Smooth muscle cell (in vitro differentiated cells): Measurements from ENCODE around the gene TRMT2A. TPM values are rescaled to one million over a fixed set of nuclear protein-coding genes. Genes with fewer than 3 reads are reported as not detected.

Source experiments
- DNase-seq: peaks from one replicate; lab custom pipeline; 2025; ENCODE audit not compliant: unreplicated experiment; lab: John Stamatoyannopoulos, UW
- H2AFZ ChIP-seq: fragments of 200-600 bp; sonication (generic); 2 replicates; pipeline ENCODE4 v1.6.0; 2016; ENCODE audit warnings: antibody characterized with exemption, low read depth, mild to moderate bottlenecking
- H3F3A ChIP-seq: fragments of 200-600 bp; sonication (generic); 2 replicates; pipeline ENCODE4 v1.6.0; 2017; ENCODE audit warnings: antibody characterized with exemption, low read depth
- H3K27ac ChIP-seq: fragments of 200-600 bp; sonication (generic); 2 replicates; pipeline ENCODE4 v1.5.1; 2016; ENCODE audit warnings: low read depth, mild to moderate bottlenecking
- H3K27me3 ChIP-seq: fragments of 200-600 bp; sonication (generic); 2 replicates; pipeline ENCODE4 v1.6.1; 2016; ENCODE audit warnings: low read depth, mild to moderate bottlenecking
- H3K36me3 ChIP-seq: fragments of 200-600 bp; sonication (generic); 2 replicates; pipeline ENCODE4 v1.5.1; 2016; ENCODE audit warnings: low read depth
- H3K4me1 ChIP-seq: fragments of 200-600 bp; sonication (generic); 2 replicates; pipeline ENCODE4 v1.5.1; 2016; ENCODE audit warnings: low read depth
- H3K4me2 ChIP-seq: fragments of 200-600 bp; sonication (generic); 2 replicates; pipeline ENCODE4 v1.6.0; 2016; ENCODE audit warnings: mild to moderate bottlenecking
- H3K4me3 ChIP-seq: fragments of 200-600 bp; sonication (generic); 2 replicates; pipeline ENCODE4 v1.5.1; 2016; ENCODE audit warnings: mild to moderate bottlenecking
- H3K79me2 ChIP-seq: fragments of 200-600 bp; sonication (generic); 2 replicates; pipeline ENCODE4 v1.6.0; 2016; ENCODE audit warnings: low read depth, mild to moderate bottlenecking
- H3K9ac ChIP-seq: fragments of 200-600 bp; sonication (generic); 2 replicates; pipeline ENCODE4 v1.6.0; 2016; ENCODE audit warnings: low read depth
- H3K9me3 ChIP-seq: fragments of 200-600 bp; sonication (generic); replicated peaks from 2 replicates; pipeline ENCODE4 v1.5.1; 2016; ENCODE audit warnings: low read depth
- H4K20me1 ChIP-seq: fragments of 200-600 bp; sonication (generic); 2 replicates; pipeline ENCODE4 v1.6.0; 2016; ENCODE audit warnings: low read depth
- CTCF ChIP-seq: fragments of 200-600 bp; sonication (generic); IDR thresholded peaks from 2 replicates; pipeline ENCODE4 v1.5.1; 2017; ENCODE audit warnings: borderline replicate concordance, mild to moderate bottlenecking, antibody characterized with exemption; ENCODE audit not compliant: insufficient read depth, poor library complexity, severe bottlenecking
- WGBS: methylation state at CpG from one replicate; pipeline ENCODE4 v1.1.7; 2016; ENCODE audit warnings: low lambda C conversion rate; 5-methylcytosine and 5-hydroxymethylcytosine counted together
- polyA plus RNA-seq: library from polyadenylated mRNA; unstranded; fragments of >200 nt; fragmentation: Nextera tagmentation; extraction: Ambion mirVana; gene quantifications from 2 replicates; pipeline ENCODE4 v1.2.1, GENCODE V29; 2016
- total RNA-seq: library from RNA; depleted of rRNA; stranded (reverse); fragments of >200 nt; gene quantifications from 2 replicates; pipeline ENCODE4 v1.2.3, GENCODE V29; 2014

Gene TRMT2A
- total and polyA plus RNA-seq, 2 experiments from 2014 or later, result 21.1 to 32.1 TPM

- peaks cover 59% of the 10 kb centered on the region for H4K20me1 ChIP-seq
- no peak overlapping the region for H2AFZ ChIP-seq
- 97% methylated on average over 55 of the region's 65 CpGs for WGBS
- no peak overlapping the region for H3K4me2 ChIP-seq
- no peak overlapping the region for H3K27ac ChIP-seq
- H3K36me3 ChIP-seq, result no peaks in the 10 kb centered on the region
- no peaks in the 10 kb centered on the region for H3F3A ChIP-seq
- no peaks in the 10 kb centered on the region for H3K4me1 ChIP-seq
- no peak overlapping the region for H3K9ac ChIP-seq
- no peaks in the 10 kb centered on the region for H3K79me2 ChIP-seq
- H3K9me3 ChIP-seq, result no peaks in the 10 kb centered on the region
- no peak for TF ChIP-seq CTCF
- H3K4me3 ChIP-seq, result no peak overlapping the region
- H3K27me3 ChIP-seq, result no peaks in the 10 kb centered on the region
- DNase-seq, result no peak
These were observed 25.9 kb upstream of the TRMT2A start for GRCh38 chr22:20142711-20143621.

- no peak for DNase-seq
These were observed 24.4 kb upstream of the TRMT2A start for GRCh38 chr22:20141186-20142077.

GRCh38 chr22:20140521-20140964 is 23.5 kb upstream of the TRMT2A start:
- no peaks in the 10 kb centered on the region for H3K36me3 ChIP-seq
- no peak overlapping the region for H3K4me2 ChIP-seq
- no peaks in the 10 kb centered on the region for H3F3A ChIP-seq
- H3K27me3 ChIP-seq, result no peaks in the 10 kb centered on the region
- H3K4me1 ChIP-seq, result no peaks in the 10 kb centered on the region
- H3K27ac ChIP-seq, result no peak overlapping the region
- H3K4me3 ChIP-seq, result no peak overlapping the region
- H2AFZ ChIP-seq, result no peak overlapping the region
- TF ChIP-seq CTCF, result no peak
- peaks cover 70% of the 10 kb centered on the region for H4K20me1 ChIP-seq
- peaks cover 22% of the 10 kb centered on the region for H3K79me2 ChIP-seq
- no peak overlapping the region for H3K9ac ChIP-seq
- no peaks in the 10 kb centered on the region for H3K9me3 ChIP-seq
- WGBS, result 99% methylated on average over 16 of the region's 17 CpGs
- no peak for DNase-seq

More at GRCh38 chr22:20141186-20142077, 24.4 kb upstream of the TRMT2A start:
- WGBS, result 72% methylated on average over 16 of the region's 22 CpGs
- Histone ChIP-seq H3K36me3 (no peaks in the 10 kb centered on the region), H3K79me2 (peaks cover 13% of the 10 kb centered on the region), H4K20me1 (peaks cover 70% of the 10 kb centered on the region), H3K4me2 (peak overlapping the region; percentile 51), H3K9ac (no peak overlapping the region), H3K9me3 (no peaks in the 10 kb centered on the region), H3K27ac (peak overlapping the region; percentile 76), H3K27me3 (no peaks in the 10 kb centered on the region), H3K4me3 (no peak overlapping the region), H2AFZ (no peak overlapping the region), H3F3A (no peaks in the 10 kb centered on the region), H3K4me1 (no peaks in the 10 kb centered on the region)
- TF ChIP-seq CTCF, result no peak
